Fibroblast of mammary gland (primary cell): ENCODE measurements around the gene PHACTR1.
"Not testable (repeated sequence)": the region's sequence is repeated elsewhere in the genome, so short reads cannot be mapped to it uniquely, and the experiment has no call there.

Experiments used
- DNase-seq: peaks from one replicate; pipeline ENCODE4 v3.0.0-alpha.2; 2010; ENCODE audit warnings: low read depth
- H3K4me3 ChIP-seq: 2 replicates; pipeline ENCODE4 v1.5.1; 2011; ENCODE audit warnings: low read depth, mild to moderate bottlenecking, low read length, moderate library complexity; ENCODE audit not compliant: control insufficient read depth
- TF ChIP-seq, protein P1 (sequence below): conservative IDR thresholded peaks from 2 replicates; pipeline ENCODE4 v1.5.1; 2011; ENCODE audit warnings: low read depth, low read length, inconsistent platforms; ENCODE audit not compliant: control insufficient read depth, insufficient read depth

The PHACTR1 gene

DNA sequence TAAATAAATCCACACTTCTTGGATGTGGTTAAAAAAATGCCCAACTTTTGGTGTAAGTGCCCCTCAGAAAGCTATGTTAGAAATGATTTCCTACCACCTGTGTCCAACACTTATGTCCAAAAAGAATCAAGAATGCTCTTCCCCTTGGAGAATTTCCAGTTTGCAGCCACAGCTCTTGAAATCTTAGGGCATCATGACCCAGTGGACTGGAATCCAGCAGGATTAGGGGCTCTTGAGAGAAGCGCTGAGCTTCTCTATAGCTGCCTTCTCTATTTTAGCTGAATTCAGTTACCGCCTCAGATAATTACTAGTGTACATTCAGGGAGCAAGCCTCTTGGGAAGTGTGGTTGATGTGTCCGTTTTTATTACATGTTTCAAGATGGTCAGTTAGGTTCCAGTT is 2.5 kb downstream of the PHACTR1 start:
- DNase-seq = no peak
- TF ChIP-seq, protein P1, sequence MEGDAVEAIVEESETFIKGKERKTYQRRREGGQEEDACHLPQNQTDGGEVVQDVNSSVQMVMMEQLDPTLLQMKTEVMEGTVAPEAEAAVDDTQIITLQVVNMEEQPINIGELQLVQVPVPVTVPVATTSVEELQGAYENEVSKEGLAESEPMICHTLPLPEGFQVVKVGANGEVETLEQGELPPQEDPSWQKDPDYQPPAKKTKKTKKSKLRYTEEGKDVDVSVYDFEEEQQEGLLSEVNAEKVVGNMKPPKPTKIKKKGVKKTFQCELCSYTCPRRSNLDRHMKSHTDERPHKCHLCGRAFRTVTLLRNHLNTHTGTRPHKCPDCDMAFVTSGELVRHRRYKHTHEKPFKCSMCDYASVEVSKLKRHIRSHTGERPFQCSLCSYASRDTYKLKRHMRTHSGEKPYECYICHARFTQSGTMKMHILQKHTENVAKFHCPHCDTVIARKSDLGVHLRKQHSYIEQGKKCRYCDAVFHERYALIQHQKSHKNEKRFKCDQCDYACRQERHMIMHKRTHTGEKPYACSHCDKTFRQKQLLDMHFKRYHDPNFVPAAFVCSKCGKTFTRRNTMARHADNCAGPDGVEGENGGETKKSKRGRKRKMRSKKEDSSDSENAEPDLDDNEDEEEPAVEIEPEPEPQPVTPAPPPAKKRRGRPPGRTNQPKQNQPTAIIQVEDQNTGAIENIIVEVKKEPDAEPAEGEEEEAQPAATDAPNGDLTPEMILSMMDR = no peak
- H3K4me3 ChIP-seq = no peak overlapping the region

DNA sequence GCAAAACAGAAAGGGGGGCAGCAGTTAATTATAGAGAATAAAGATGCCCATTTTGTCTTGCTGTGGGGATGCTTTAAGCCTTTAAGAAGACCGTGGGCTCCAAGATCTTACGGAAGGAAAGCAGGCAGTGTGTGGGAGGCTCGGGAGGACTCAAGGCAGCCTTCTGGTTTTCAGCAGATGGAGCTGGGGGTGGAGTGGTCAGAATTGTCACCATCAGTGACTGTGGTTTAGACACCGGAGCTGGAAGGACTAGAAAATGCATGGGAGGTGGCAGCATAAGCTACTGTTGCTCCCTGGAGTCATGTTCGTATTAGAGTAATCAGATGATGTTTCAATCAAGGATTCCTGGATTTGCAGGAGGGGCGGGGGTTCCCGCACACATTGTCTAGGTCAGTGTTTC is 3.7 kb downstream of the PHACTR1 start:
- DNase-seq = no peak
- H3K4me3 ChIP-seq = no peak overlapping the region
- TF ChIP-seq, protein P1 = no peak

DNA sequence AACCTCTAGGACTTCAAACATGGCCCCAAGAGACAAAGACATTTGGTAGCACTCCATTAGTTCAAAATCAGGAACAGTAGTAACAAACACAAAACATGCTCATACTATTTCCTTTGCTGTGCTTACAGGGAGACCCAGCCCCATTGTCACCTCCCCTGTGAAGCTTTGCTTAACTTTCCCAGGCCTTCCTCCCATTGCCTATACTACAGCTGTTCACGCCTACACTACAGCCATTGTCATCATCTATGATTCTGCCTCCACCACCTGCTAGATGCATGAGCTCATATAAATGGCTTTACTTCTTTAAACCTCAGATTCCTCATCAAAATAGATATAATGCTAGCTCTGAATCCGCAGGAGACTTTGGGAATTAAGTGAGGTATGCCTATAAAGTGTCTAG is 8.7 kb downstream of the PHACTR1 start:
- no peak overlapping the region for H3K4me3 ChIP-seq
- TF ChIP-seq, protein P1 = no peak
- DNase-seq = no peak

DNA sequence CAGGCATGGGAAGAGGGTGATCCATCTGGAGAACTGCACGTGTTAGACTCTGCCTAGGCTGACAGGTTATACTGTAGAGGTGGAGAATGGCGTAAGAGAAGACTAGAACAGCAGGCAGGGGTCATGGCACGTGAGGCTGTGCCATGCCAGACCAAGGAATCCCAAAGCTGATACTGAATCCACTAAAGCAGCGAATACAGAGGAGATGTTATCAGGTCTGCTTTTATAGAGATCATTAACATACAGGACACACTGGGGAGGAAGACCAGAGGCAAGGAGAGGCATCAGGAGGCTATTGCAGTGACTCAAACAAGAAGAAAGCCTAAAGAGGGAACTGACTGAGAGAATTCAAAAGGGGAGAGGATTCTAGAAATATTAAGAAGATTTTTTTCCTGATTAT is 12.9 kb downstream of the PHACTR1 start:
- TF ChIP-seq, protein P1 = no peak
- no peak for DNase-seq
- H3K4me3 ChIP-seq = no peak overlapping the region

DNA sequence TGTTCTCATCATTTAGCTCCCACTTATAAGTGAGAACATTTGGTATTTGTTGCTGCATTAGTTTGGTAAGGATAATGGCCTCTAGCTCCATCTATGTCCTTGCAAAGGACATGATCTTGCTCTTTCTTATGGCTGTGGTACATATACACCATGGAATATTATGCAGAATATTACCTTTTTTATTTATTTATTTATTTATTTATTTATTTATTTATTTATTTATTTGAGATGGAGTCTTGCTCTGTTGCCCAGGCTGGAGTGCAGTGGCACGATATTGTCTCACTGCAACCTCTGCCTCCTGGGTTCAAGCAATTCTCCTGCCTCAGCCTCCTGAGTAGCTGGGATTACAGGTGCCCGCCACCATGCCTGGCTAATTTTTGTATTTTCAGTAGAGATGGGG is 14.2 kb downstream of the PHACTR1 start:
- DNase-seq, H3K4me3 ChIP-seq: not testable (repeated sequence)

DNA sequence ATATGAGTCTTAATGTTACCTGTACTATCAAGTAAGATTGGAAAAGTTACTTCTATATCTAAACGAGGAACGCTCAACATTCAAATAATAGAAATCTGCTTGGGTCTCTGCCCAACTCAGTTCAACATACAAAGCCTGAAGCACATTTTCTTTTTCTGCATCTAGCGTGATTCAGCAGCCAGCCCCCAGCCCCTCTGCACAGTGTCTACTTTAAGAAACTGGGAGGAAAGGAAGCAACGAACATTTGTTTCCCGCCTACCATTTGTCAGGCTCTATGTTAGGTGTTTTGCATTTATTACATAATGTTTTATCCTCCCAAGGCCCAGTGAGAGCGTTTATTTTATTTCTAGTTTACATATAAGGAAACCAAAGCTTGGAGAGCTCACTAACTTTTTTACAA is 17.3 kb downstream of the PHACTR1 start:
- no peak for DNase-seq
- TF ChIP-seq, protein P1 = no peak
- no peak overlapping the region for H3K4me3 ChIP-seq

DNA sequence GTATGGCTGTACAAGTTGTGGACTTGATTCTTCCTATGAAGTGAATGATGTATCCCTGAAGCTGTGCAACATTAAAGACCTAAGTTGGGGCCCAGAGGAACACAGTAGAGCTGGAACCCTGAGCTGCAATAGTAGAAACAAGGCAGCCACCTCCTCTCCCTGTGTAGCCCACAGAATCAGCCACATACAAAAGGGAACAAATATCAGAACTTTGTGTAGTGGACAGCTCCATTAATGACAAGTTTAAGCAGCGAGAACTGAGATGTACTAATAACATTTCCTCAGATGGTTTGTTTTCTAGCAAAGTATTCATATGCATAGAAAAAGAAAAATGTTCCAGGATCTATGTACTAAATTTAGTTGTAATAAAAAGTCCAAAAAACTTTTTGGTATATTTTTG is 19.2 kb downstream of the PHACTR1 start:
- TF ChIP-seq, protein P1 = no peak
- no peak for DNase-seq
- no peak overlapping the region for H3K4me3 ChIP-seq
